Loucy (cell line): ENCODE results near the gene DHRS4L2.
"Not testable (repeated sequence)": the region's sequence is repeated elsewhere in the genome, so short reads cannot be mapped to it uniquely, and the experiment has no call there.

Experiments
- EZH2phosphoT487 ChIP-seq: fragments of 200-600 bp; IDR thresholded peaks from 2 replicates; pipeline ENCODE4 v1.6.1; 2018; ENCODE audit warnings: antibody characterized with exemption, mild to moderate bottlenecking, moderate library complexity, borderline replicate concordance
- TF ChIP-seq, protein P1 (sequence below): fragments of 200-600 bp; sonication (generic); conservative IDR thresholded peaks from 2 replicates; pipeline ENCODE4 v1.5.1; 2014; ENCODE audit warnings: mild to moderate bottlenecking, antibody characterized with exemption, low read length

DNA sequence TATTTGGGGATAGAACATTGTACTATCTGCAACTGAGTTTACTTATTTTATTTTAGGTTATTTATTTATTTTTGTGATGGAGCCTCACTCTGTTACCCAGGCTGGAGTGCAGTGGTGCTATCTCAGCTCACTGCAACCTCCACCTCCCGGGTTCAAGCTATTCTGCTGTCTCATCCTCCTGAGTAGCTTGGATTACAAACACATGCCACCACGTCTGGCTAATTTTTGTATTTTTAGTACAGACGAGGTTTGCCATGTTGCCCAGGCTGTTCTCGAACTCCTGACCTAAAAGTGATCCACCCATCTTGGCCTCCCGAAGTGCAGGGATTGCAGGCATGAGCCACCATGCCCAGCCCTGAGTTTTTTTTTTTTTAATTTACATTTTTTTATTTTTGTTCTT, 10.9 kb downstream of the DHRS4L2 start:
- TF ChIP-seq, protein P1, sequence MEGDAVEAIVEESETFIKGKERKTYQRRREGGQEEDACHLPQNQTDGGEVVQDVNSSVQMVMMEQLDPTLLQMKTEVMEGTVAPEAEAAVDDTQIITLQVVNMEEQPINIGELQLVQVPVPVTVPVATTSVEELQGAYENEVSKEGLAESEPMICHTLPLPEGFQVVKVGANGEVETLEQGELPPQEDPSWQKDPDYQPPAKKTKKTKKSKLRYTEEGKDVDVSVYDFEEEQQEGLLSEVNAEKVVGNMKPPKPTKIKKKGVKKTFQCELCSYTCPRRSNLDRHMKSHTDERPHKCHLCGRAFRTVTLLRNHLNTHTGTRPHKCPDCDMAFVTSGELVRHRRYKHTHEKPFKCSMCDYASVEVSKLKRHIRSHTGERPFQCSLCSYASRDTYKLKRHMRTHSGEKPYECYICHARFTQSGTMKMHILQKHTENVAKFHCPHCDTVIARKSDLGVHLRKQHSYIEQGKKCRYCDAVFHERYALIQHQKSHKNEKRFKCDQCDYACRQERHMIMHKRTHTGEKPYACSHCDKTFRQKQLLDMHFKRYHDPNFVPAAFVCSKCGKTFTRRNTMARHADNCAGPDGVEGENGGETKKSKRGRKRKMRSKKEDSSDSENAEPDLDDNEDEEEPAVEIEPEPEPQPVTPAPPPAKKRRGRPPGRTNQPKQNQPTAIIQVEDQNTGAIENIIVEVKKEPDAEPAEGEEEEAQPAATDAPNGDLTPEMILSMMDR: not testable (repeated sequence)
- TF ChIP-seq EZH2phosphoT487: not testable (repeated sequence)
